Testis (tissue), 3 donors: ENCODE measurements around the gene BPIFA2. TPM values are rescaled to one million over a fixed set of nuclear protein-coding genes. Genes with fewer than 3 reads are reported as not detected.

Experiments used
- DNase-seq: peaks from one replicate; pipeline ENCODE4 v3.0.0-alpha.2; 2019
- H3K27ac ChIP-seq, 2 donors: fragments of 200-600 bp; sonication (generic); one replicate each; pipeline ENCODE4 v1.5.1; 2019
- H3K27me3 ChIP-seq: fragments of 200-600 bp; sonication (generic); one replicate; pipeline ENCODE4 v1.5.1; 2019
- H3K36me3 ChIP-seq: fragments of 200-600 bp; sonication (generic); one replicate; pipeline ENCODE4 v1.5.1; 2017; ENCODE audit warnings: low read depth; ENCODE audit errors: missing control alignments
- H3K4me1 ChIP-seq: fragments of 200-600 bp; sonication (generic); one replicate; pipeline ENCODE4 v1.5.1; 2019
- H3K4me3 ChIP-seq, 2 donors: fragments of 200-600 bp; sonication (generic); one replicate each; pipeline ENCODE4 v1.5.1; 2017 to 2019
- H3K9me3 ChIP-seq: fragments of 200-600 bp; sonication (generic); one replicate; pipeline ENCODE4 v1.5.1; 2017
- POLR2A ChIP-seq: fragments of 450-650 bp; IDR thresholded peaks from one replicate; pipeline ENCODE4 v1.6.1; 2017; ENCODE audit warnings: antibody characterized with exemption, mild to moderate bottlenecking, moderate library complexity
- WGBS, 2 donors: methylation state at CpG; one replicate each; pipeline ENCODE4 v1.1.5; 2018; 5-methylcytosine and 5-hydroxymethylcytosine counted together
- intact Hi-C: fragments of 100-400 bp; cut with DNase I; formaldehyde crosslinking; loops from one replicate; pipeline ENCODE4 v1.15.1; 2023; ENCODE audit warnings: low total_unique reads
- polyA plus RNA-seq: library from polyadenylated mRNA; stranded (reverse); fragments of 350-450 nt; fragmentation: Illumina TruSeq; extraction: RNeasy Lipid Tissue Mini Kit (QIAGEN cat#74804); gene quantifications from one replicate; pipeline ENCODE4 v1.2.3, GENCODE V29; 2014; ENCODE audit warnings: low read depth, low replicate concordance; ENCODE audit not compliant: insufficient read depth
- total RNA-seq, 2 donors: library from RNA; depleted of rRNA; stranded (reverse); fragments of >200 nt; gene quantifications; one replicate each; pipeline ENCODE4 v1.2.3, GENCODE V29; 2016
- TF ChIP-seq, protein P1 (sequence below), 3 experiments: fragments of 450-650 bp in 2 of 3; fragments of 200-600 bp in 1 of 3; sonication (generic) in 1 of 3; IDR thresholded peaks; one replicate each; pipeline ENCODE4 v1.5.1; 2016 to 2019; ENCODE audit warnings: antibody characterized with exemption in 3 of 3, mild to moderate bottlenecking in 2 of 3, moderate library complexity in 1 of 3

The BPIFA2 gene
- total and polyA plus RNA-seq, 3 donors from 2014 or later: 1.3 to 1.4 TPM; not detected in 1

- Histone ChIP-seq H3K9me3 (no peaks in the 10 kb centered on the region), H3K27me3 (no peaks in the 10 kb centered on the region), H3K4me1 (no peaks in the 10 kb centered on the region), H3K4me3 (no peak overlapping the region), H3K27ac (no peak overlapping the region), H3K36me3 (no peaks in the 10 kb centered on the region)
- no peak for DNase-seq
- 90 to 91% methylated on average over 9 of the region's 9 CpGs for WGBS, 2 donors
- TF ChIP-seq POLR2A: no peak
- TF ChIP-seq, protein P1, sequence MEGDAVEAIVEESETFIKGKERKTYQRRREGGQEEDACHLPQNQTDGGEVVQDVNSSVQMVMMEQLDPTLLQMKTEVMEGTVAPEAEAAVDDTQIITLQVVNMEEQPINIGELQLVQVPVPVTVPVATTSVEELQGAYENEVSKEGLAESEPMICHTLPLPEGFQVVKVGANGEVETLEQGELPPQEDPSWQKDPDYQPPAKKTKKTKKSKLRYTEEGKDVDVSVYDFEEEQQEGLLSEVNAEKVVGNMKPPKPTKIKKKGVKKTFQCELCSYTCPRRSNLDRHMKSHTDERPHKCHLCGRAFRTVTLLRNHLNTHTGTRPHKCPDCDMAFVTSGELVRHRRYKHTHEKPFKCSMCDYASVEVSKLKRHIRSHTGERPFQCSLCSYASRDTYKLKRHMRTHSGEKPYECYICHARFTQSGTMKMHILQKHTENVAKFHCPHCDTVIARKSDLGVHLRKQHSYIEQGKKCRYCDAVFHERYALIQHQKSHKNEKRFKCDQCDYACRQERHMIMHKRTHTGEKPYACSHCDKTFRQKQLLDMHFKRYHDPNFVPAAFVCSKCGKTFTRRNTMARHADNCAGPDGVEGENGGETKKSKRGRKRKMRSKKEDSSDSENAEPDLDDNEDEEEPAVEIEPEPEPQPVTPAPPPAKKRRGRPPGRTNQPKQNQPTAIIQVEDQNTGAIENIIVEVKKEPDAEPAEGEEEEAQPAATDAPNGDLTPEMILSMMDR (IDR thresholded peaks at IDR 0.05): no peak
- intact Hi-C loops: no loop called here
These were observed 20.5 kb downstream of the BPIFA2 start for GRCh38 chr20:33188421-33188820.

DNA sequence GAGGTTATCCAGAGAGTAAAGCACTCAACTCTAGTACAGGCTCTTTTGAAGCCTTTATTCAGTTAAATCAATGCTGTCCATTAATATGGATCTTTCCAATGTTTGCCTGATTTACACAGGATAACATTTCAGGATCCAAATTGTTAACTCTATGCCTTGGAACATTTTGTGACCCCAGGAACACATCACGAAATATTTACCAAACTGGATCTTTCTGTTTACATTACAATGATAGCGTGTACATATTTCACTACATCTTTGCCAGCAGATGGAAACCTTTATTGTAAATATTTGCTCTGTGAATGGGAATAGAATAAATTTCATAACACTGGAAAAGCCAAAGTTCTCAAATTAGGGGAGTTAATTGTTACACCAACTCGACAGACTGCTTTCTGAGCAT lies 23.5 kb downstream of the BPIFA2 start:
- Histone ChIP-seq H3K9me3 (no peaks in the 10 kb centered on the region), H3K27me3 (no peaks in the 10 kb centered on the region), H3K27ac (no peak overlapping the region), H3K4me1 (no peaks in the 10 kb centered on the region), H3K36me3 (no peaks in the 10 kb centered on the region), H3K4me3 (no peak overlapping the region)
- no peak for DNase-seq
- 52 to 59% methylated on average over 3 of the region's 3 CpGs for WGBS, 2 donors
- intact Hi-C loops: no loop called here
- TF ChIP-seq POLR2A: no peak
- TF ChIP-seq, protein P1 (IDR thresholded peaks at IDR 0.05): no peak

GRCh38 chr20:33191955-33192354 lies 24.0 kb downstream of the BPIFA2 start:
- 76 to 87% methylated on average over 1 of the region's 1 CpG for WGBS, 2 donors
- intact Hi-C loops: no loop called here
- H3K4me1 ChIP-seq: no peaks in the 10 kb centered on the region
- H3K36me3 ChIP-seq: no peaks in the 10 kb centered on the region
- TF ChIP-seq POLR2A: no peak
- TF ChIP-seq, protein P1 (IDR thresholded peaks at IDR 0.05): no peak
- no peak for DNase-seq
- H3K9me3 ChIP-seq: no peaks in the 10 kb centered on the region
- no peak overlapping the region for H3K27ac ChIP-seq
- no peaks in the 10 kb centered on the region for H3K27me3 ChIP-seq
- H3K4me3 ChIP-seq: no peak overlapping the region

- TF ChIP-seq, protein P1 (IDR thresholded peaks at IDR 0.05): no peak
- TF ChIP-seq POLR2A: no peak
- Histone ChIP-seq H3K4me1 (no peaks in the 10 kb centered on the region), H3K27ac (no peak overlapping the region), H3K4me3 (no peak overlapping the region), H3K27me3 (no peaks in the 10 kb centered on the region), H3K36me3 (no peaks in the 10 kb centered on the region), H3K9me3 (no peaks in the 10 kb centered on the region)
- intact Hi-C loops: no loop called here
- WGBS, 2 donors: 71 to 75% methylated on average over 8 of the region's 8 CpGs
- no peak for DNase-seq
These were observed 25.0 kb downstream of the BPIFA2 start for GRCh38 chr20:33192912-33193501.

GRCh38 chr20:33199026-33199425 lies 31.1 kb downstream of the BPIFA2 start:
- TF ChIP-seq, protein P1 (IDR thresholded peaks at IDR 0.05): no peak
- no peak for TF ChIP-seq POLR2A
- DNase-seq: no peak
- H3K4me3 ChIP-seq: no peak overlapping the region
- H3K36me3 ChIP-seq: no peaks in the 10 kb centered on the region
- H3K4me1 ChIP-seq: no peaks in the 10 kb centered on the region
- no peaks in the 10 kb centered on the region for H3K9me3 ChIP-seq
- WGBS, 2 donors: 75 to 82% methylated on average over 2 to 3 of the region's 3 CpGs
- H3K27ac ChIP-seq: no peak overlapping the region
- intact Hi-C loops: no loop called here
- H3K27me3 ChIP-seq: no peaks in the 10 kb centered on the region
